ENCODE data around the gene MAP7. TPM values are rescaled to one million over a fixed set of nuclear protein-coding genes. Genes with fewer than 3 reads are reported as not detected.

Gene MAP7
- total and polyA plus RNA-seq, 2 of the 13 experiments (the other 11 are each of a cell fraction or from before 2014, with no cell fraction given), result 0.04 TPM; not detected in 1

DNA sequence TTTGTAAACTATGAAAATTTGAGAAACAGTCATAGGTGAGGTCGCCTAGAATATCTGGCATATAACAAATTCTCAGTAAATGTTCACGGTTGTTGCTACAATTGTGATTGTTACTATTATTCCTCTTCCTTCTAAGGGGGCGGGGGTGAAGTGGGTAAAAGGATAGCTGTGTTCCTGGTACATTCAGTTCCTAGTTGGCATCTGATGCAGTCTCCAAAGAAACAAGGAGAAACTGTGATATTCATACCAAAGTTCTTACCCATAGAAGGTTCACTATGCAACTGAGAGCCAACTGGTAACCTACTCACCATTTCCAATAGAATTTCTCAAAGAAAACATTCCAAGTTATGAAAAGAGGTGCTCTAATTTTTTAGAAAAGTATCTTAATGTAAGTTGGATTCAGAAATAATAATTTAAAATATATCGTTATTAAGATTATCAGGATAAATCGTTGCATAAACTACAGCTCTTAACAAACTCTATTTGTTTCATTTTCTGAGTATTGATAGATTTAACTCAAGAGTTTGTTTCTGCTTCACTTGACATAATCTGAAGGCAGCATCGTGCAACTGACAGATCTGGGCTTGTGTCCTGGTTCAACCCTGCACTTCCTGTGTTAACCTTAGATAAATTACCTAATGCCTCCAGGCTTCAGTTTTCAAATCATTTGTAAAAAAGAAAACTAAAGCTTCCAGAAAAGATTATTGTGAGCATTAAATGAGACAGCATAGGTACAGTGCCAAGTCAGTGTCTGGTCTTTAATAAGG is 13.3 kb upstream of the MAP7 start:
- no TSS peak for BruUV-seq (replicated peaks)
- in situ Hi-C loops (cut with HindIII; ENCODE audit: extremely low pct_ligation_motif_present, low pct_unique_long_range_greater_than_20kb) (no loop called here), intact Hi-C loops (cut with micrococcal nuclease; ENCODE audit: unreplicated experiment) (no loop called here)
- Histone ChIP-seq H4K20me1 (ENCODE audit: insufficient read depth, low read length) (no peaks in the 10 kb centered on the region), H3K4me3 (replicated peaks in 1 of 3; ENCODE audit: insufficient read depth in 1 of 3, low read depth in 2 of 3, low read length in 3 of 3) (no peak overlapping the region), H3K79me2 (ENCODE audit: insufficient read depth, low read length) (no peaks in the 10 kb centered on the region), H2AFZ (ENCODE audit: low read length) (no peak overlapping the region), H3K9ac (ENCODE audit: insufficient read depth, low read depth, low read length) (no peak overlapping the region), H3K27ac (ENCODE audit: extremely low read length, insufficient read depth, low read length) (no peak overlapping the region), H3K36me3 (replicated peaks in 1 of 2; ENCODE audit: control insufficient read depth in 1 of 2, insufficient read depth in 2 of 2, low read length in 2 of 2) (no peaks in the 10 kb centered on the region), H3K4me2 (ENCODE audit: low read depth, low read length) (no peak overlapping the region), H3K4me1 (ENCODE audit: insufficient read depth, low read length) (no peaks in the 10 kb centered on the region), H3K27me3 (ENCODE audit: control insufficient read depth in 1 of 2, insufficient read depth in 2 of 2, low read length in 2 of 2) (peaks cover 0 to 12% of the 10 kb centered on the region in 2 experiments; a peak in 3 of 5 replicates), H3K9me3 (ENCODE audit: low read length) (no peaks in the 10 kb centered on the region)
- DNase-seq (ENCODE audit: low spot score) (no peak), FAIRE-seq (no peak), ATAC-seq (no peak)
- POLR2A ChIA-PET, result no interaction called here
- WGBS (ENCODE audit: low lambda C conversion rate), result 1% methylated on average over 6 of the region's 6 CpGs
- CTCF ChIA-PET (ENCODE audit: low intra/inter-chr PET ratio, low total read pairs), result no interaction called here
- TF ChIP-seq KLF13 (CRISPR knock-in tag; IDR thresholded peaks at IDR 0.05), result no peak
- TF ChIP-seq, protein P1, sequence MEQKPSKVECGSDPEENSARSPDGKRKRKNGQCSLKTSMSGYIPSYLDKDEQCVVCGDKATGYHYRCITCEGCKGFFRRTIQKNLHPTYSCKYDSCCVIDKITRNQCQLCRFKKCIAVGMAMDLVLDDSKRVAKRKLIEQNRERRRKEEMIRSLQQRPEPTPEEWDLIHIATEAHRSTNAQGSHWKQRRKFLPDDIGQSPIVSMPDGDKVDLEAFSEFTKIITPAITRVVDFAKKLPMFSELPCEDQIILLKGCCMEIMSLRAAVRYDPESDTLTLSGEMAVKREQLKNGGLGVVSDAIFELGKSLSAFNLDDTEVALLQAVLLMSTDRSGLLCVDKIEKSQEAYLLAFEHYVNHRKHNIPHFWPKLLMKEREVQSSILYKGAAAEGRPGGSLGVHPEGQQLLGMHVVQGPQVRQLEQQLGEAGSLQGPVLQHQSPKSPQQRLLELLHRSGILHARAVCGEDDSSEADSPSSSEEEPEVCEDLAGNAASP (CRISPR knock-in tag; IDR thresholded peaks at IDR 0.05; ENCODE audit: borderline replicate concordance), result no peak
- TF ChIP-seq MTF1 (CRISPR knock-in tag; IDR thresholded peaks at IDR 0.05), result no peak
- no peak for TF ChIP-seq DNMT1 (CRISPR knock-in tag; IDR thresholded peaks at IDR 0.05)
- TF ChIP-seq ZNF781 (CRISPR knock-in tag; IDR thresholded peaks at IDR 0.05; ENCODE audit: borderline replicate concordance, not compliant biosample characterization), result no peak
- TF ChIP-seq ZNF430 (CRISPR knock-in tag; IDR thresholded peaks at IDR 0.05), result no peak
- no peak for TF ChIP-seq MAF1 (CRISPR knock-in tag; IDR thresholded peaks at IDR 0.05; ENCODE audit: borderline replicate concordance)
- TF ChIP-seq, protein P2, sequence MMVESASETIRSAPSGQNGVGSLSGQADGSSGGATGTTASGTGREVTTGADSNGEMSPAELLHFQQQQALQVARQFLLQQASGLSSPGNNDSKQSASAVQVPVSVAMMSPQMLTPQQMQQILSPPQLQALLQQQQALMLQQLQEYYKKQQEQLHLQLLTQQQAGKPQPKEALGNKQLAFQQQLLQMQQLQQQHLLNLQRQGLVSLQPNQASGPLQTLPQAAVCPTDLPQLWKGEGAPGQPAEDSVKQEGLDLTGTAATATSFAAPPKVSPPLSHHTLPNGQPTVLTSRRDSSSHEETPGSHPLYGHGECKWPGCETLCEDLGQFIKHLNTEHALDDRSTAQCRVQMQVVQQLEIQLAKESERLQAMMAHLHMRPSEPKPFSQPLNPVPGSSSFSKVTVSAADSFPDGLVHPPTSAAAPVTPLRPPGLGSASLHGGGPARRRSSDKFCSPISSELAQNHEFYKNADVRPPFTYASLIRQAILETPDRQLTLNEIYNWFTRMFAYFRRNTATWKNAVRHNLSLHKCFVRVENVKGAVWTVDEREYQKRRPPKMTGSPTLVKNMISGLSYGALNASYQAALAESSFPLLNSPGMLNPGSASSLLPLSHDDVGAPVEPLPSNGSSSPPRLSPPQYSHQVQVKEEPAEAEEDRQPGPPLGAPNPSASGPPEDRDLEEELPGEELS (CRISPR knock-in tag; IDR thresholded peaks at IDR 0.05), result no peak
- no peak for TF ChIP-seq THAP11 (CRISPR knock-in tag; IDR thresholded peaks at IDR 0.05)
- no peak for TF ChIP-seq CAMTA2 (CRISPR knock-in tag; IDR thresholded peaks at IDR 0.05; ENCODE audit: borderline replicate concordance)
- TF ChIP-seq, protein P3, sequence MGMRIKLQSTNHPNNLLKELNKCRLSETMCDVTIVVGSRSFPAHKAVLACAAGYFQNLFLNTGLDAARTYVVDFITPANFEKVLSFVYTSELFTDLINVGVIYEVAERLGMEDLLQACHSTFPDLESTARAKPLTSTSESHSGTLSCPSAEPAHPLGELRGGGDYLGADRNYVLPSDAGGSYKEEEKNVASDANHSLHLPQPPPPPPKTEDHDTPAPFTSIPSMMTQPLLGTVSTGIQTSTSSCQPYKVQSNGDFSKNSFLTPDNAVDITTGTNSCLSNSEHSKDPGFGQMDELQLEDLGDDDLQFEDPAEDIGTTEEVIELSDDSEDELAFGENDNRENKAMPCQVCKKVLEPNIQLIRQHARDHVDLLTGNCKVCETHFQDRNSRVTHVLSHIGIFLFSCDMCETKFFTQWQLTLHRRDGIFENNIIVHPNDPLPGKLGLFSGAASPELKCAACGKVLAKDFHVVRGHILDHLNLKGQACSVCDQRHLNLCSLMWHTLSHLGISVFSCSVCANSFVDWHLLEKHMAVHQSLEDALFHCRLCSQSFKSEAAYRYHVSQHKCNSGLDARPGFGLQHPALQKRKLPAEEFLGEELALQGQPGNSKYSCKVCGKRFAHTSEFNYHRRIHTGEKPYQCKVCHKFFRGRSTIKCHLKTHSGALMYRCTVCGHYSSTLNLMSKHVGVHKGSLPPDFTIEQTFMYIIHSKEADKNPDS (CRISPR knock-in tag; IDR thresholded peaks at IDR 0.05), result no peak
- TF ChIP-seq, protein P4, sequence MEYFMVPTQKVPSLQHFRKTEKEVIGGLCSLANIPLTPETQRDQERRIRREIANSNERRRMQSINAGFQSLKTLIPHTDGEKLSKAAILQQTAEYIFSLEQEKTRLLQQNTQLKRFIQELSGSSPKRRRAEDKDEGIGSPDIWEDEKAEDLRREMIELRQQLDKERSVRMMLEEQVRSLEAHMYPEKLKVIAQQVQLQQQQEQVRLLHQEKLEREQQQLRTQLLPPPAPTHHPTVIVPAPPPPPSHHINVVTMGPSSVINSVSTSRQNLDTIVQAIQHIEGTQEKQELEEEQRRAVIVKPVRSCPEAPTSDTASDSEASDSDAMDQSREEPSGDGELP (IDR thresholded peaks at IDR 0.05; ENCODE audit: borderline replicate concordance, low read depth), result no peak
- TF ChIP-seq NFATC3 (CRISPR knock-in tag; IDR thresholded peaks at IDR 0.05), result no peak
- TF ChIP-seq ZNF777 (CRISPR knock-in tag; IDR thresholded peaks at IDR 0.05), result no peak
- no peak for TF ChIP-seq SOX13 (IDR thresholded peaks at IDR 0.05)
- TF ChIP-seq SOX13 (CRISPR knock-in tag; conservative IDR thresholded peaks at IDR 0.05 in 1 of 2, IDR thresholded peaks at IDR 0.05 in 1 of 2), result no peak
- TF ChIP-seq RNF2 (conservative IDR thresholded peaks at IDR 0.05; ENCODE audit: low read depth), result no peak

Data from HepG2 (cell line).